NCI-H1436 (cell line): ENCODE results near the gene GNAI2.
"Not testable (repeated sequence)": the region's sequence is repeated elsewhere in the genome, so short reads cannot be mapped to it uniquely, and the experiment has no call there.

Source experiments
- DNase-seq: peaks from one replicate; lab custom pipeline; 2025; lab: John Stamatoyannopoulos, UW

The GNAI2 gene

GRCh38 chr3:50204804-50205412, 31.1 kb upstream of the GNAI2 start, which contains the start of gene SLC38A3:
SLC38A3 (plus strand) TSS chr3:50205271; CDS start chr3:50214200, 8,929 bp downstream.
- DNase-seq = peak; percentile 22

GRCh38 chr3:50205413-50206276, 30.4 kb upstream of the GNAI2 start:
- no peak for DNase-seq

GRCh38 chr3:50207359-50208042, 28.5 kb upstream of the GNAI2 start:
- DNase-seq = no peak

GRCh38 chr3:50208677-50209344, 27.2 kb upstream of the GNAI2 start:
- no peak for DNase-seq

GRCh38 chr3:50210176-50210509, 25.9 kb upstream of the GNAI2 start:
- DNase-seq = no peak

GRCh38 chr3:50210510-50211367, 25.3 kb upstream of the GNAI2 start:
- no peak for DNase-seq

GRCh38 chr3:50211368-50211717, 24.7 kb upstream of the GNAI2 start:
- DNase-seq = not testable (repeated sequence)

- no peak for DNase-seq
Observed at GRCh38 chr3:50211930-50212329, 24.1 kb upstream of the GNAI2 start.

GRCh38 chr3:50212502-50212901, 23.5 kb upstream of the GNAI2 start:
- DNase-seq = no peak

- no peak for DNase-seq
Observed at GRCh38 chr3:50212971-50213370, 23.0 kb upstream of the GNAI2 start.

GRCh38 chr3:50213373-50213772, 22.6 kb upstream of the GNAI2 start:
- no peak for DNase-seq

GRCh38 chr3:50214824-50215223, 21.2 kb upstream of the GNAI2 start:
- no peak for DNase-seq

GRCh38 chr3:50215529-50215928, 20.5 kb upstream of the GNAI2 start:
- DNase-seq = no peak

- DNase-seq = no peak
Observed at GRCh38 chr3:50217681-50218080, 18.3 kb upstream of the GNAI2 start.

GRCh38 chr3:50218448-50218847, 17.6 kb upstream of the GNAI2 start:
- DNase-seq = no peak

- no peak for DNase-seq
Observed at GRCh38 chr3:50219285-50219684, 16.7 kb upstream of the GNAI2 start.

- no peak for DNase-seq
Observed at GRCh38 chr3:50220109-50220508, 15.9 kb upstream of the GNAI2 start.

GRCh38 chr3:50221051-50221410, 15.0 kb upstream of the GNAI2 start:
- no peak for DNase-seq

GRCh38 chr3:50221411-50222168, 14.4 kb upstream of the GNAI2 start:
- DNase-seq = no peak

GRCh38 chr3:50222169-50222528, 13.9 kb upstream of the GNAI2 start:
- DNase-seq = no peak

- no peak for DNase-seq
Observed at GRCh38 chr3:50224639-50225038, 11.4 kb upstream of the GNAI2 start.
